ENCODE measurements around the gene NCCRP1.

DNA sequence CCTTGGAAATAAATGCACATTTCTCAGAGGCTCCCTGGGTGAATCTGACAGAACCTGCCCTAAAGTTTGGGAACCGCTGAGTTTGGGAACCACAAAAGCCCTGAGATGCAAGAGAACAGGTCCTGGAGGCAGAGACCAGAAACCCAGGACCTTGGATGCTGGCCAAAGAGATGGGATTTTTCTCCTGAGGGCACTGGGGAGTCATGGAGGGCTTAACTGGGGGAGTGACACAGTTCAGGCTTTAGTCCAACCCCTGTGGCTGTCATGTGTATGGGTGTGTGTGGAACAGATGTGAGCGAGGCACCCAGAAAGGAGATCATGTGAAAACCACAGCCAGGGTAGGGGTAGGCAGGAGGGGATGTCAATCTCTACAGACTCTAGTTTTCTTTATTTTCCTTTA is 3.9 kb upstream of the NCCRP1 start:
- TF ChIP-seq, protein P1, sequence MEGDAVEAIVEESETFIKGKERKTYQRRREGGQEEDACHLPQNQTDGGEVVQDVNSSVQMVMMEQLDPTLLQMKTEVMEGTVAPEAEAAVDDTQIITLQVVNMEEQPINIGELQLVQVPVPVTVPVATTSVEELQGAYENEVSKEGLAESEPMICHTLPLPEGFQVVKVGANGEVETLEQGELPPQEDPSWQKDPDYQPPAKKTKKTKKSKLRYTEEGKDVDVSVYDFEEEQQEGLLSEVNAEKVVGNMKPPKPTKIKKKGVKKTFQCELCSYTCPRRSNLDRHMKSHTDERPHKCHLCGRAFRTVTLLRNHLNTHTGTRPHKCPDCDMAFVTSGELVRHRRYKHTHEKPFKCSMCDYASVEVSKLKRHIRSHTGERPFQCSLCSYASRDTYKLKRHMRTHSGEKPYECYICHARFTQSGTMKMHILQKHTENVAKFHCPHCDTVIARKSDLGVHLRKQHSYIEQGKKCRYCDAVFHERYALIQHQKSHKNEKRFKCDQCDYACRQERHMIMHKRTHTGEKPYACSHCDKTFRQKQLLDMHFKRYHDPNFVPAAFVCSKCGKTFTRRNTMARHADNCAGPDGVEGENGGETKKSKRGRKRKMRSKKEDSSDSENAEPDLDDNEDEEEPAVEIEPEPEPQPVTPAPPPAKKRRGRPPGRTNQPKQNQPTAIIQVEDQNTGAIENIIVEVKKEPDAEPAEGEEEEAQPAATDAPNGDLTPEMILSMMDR (IDR thresholded peaks at IDR 0.05): no peak
- TF ChIP-seq EP300 (IDR thresholded peaks at IDR 0.05): no peak
- TF ChIP-seq POLR2A (IDR thresholded peaks at IDR 0.05): no peak
- TF ChIP-seq POLR2AphosphoS5 (IDR thresholded peaks at IDR 0.05): no peak

All from gastroesophageal sphincter (tissue), 3 donors.